Lower leg skin (tissue), 3 donors: ENCODE results near the gene CCDC92.

Source experiments
- CTCF ChIP-seq, 3 donors: fragments of 450-650 bp; IDR thresholded peaks; one replicate each; pipeline ENCODE4 v1.5.1; 2016; ENCODE audit warnings: antibody characterized with exemption in 3 of 3, mild to moderate bottlenecking in 3 of 3, moderate library complexity in 2 of 3
- POLR2A ChIP-seq, 2 donors: fragments of 450-650 bp; IDR thresholded peaks; one replicate each; pipeline ENCODE4 v1.6.1; 2016 to 2017; ENCODE audit warnings: antibody characterized with exemption in 2 of 2, mild to moderate bottlenecking in 1 of 2, moderate library complexity in 1 of 2

- no peak for TF ChIP-seq CTCF (IDR thresholded peaks at IDR 0.05)
- TF ChIP-seq POLR2A (IDR thresholded peaks at IDR 0.05): no peak
These were observed 24.6 kb upstream of the CCDC92 start for GRCh38 chr12:123997033-123997822.
